Measurements from ENCODE around the gene ATF7IP. TPM values are rescaled to one million over a fixed set of nuclear protein-coding genes. Genes with fewer than 3 reads are reported as not detected.

ATF7IP gene
- total and polyA plus RNA-seq, 10 donors, result 10.2 to 170 (median 111) TPM

DNA sequence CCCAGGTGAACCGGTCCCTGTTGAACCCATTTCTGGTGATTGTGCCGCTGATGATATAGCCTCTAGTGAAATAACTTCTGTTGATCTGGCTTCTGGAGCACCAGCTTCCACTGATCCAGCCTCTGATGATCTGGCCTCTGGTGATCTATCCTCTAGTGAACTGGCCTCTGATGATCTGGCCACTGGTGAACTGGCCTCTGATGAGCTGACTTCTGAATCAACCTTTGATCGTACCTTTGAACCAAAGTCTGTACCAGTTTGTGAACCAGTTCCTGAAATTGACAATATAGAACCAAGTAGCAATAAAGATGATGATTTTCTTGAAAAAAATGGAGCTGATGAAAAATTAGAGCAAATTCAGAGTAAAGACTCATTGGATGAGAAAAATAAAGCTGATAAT lies 59.1 kb downstream of the ATF7IP start:
- Histone ChIP-seq H3K9me3 (peaks cover 0 to 36% (median 25%) of the 10 kb centered on the region in 8 donors), H3K36me3 (peaks cover 0 to 86% (median 35%) of the 10 kb centered on the region in 6 donors), H3K27ac (no peak overlapping the region), H3K4me3 (peak overlapping the region in 1 of 8 donors; percentile 6), H3K27me3 (replicated peaks in 1 of 7) (no peaks in the 10 kb centered on the region), H3K4me1 (peaks cover 0 to 84% (median 34%) of the 10 kb centered on the region in 6 donors)
- no peak for TF ChIP-seq POLR2A (IDR thresholded peaks at IDR 0.05)
- 93 to 100% (median 99%) methylated on average over 3 of the region's 3 CpGs for WGBS, 5 donors
- no peak for DNase-seq
- intact Hi-C loops (cut with DNase I; ENCODE audit: low total_unique reads), result no loop called here

DNA sequence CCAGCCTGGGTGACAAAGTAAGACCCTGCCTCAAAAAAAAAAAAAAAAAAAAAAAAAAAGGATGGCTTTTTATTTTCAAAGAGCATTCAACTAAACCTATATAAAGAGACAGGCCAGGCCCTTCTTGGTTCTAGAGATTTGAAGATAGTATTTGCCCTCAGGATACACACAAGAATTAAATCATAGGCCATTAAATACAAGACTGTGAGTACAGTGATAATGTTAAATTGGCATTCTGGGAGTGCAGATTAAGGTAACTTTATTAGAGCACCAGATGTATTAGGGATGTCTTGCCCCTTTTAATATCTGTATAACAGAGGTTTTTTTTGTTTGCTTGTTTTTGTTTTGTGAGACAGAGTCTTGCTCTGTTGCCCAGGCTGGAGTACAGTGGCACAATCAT lies 61.3 kb downstream of the ATF7IP start:
- Histone ChIP-seq H3K4me3 (no peak overlapping the region), H3K27ac (no peak overlapping the region), H3K4me1 (peaks cover 0 to 88% (median 33%) of the 10 kb centered on the region in 6 donors), H3K36me3 (peaks cover 0 to 87% (median 30%) of the 10 kb centered on the region in 6 donors), H3K27me3 (replicated peaks in 1 of 7) (no peaks in the 10 kb centered on the region), H3K9me3 (peaks cover 0 to 23% (median 9%) of the 10 kb centered on the region in 8 donors)
- no peak for TF ChIP-seq POLR2AphosphoS5 (IDR thresholded peaks at IDR 0.05)
- TF ChIP-seq, protein P1, sequence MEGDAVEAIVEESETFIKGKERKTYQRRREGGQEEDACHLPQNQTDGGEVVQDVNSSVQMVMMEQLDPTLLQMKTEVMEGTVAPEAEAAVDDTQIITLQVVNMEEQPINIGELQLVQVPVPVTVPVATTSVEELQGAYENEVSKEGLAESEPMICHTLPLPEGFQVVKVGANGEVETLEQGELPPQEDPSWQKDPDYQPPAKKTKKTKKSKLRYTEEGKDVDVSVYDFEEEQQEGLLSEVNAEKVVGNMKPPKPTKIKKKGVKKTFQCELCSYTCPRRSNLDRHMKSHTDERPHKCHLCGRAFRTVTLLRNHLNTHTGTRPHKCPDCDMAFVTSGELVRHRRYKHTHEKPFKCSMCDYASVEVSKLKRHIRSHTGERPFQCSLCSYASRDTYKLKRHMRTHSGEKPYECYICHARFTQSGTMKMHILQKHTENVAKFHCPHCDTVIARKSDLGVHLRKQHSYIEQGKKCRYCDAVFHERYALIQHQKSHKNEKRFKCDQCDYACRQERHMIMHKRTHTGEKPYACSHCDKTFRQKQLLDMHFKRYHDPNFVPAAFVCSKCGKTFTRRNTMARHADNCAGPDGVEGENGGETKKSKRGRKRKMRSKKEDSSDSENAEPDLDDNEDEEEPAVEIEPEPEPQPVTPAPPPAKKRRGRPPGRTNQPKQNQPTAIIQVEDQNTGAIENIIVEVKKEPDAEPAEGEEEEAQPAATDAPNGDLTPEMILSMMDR (IDR thresholded peaks at IDR 0.05 in 8 of 11, conservative IDR thresholded peaks at IDR 0.05 in 3 of 11), result no peak
- no peak for TF ChIP-seq POLR2A (IDR thresholded peaks at IDR 0.05)
- DNase-seq, result no peak
- intact Hi-C loops (cut with DNase I; ENCODE audit: low total_unique reads), result no loop called here

DNA sequence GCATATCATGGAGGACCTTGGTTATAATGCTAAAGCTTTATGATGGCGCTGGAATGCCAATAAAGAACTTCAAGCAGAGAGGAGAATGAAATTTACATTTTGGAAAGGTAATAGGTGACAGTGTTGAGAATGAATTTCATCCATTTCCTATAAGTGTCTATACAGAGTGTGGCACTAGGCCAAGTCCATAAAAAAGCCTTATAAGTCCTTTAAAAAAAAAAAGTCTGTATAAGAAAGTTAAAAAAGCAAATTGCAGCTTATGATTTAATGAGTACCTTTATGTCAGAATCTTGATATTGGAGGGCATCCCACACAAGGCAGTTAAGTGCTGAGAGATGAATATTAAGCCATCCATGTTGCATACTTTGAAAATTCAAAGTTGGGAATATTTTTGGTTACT lies 62.4 kb downstream of the ATF7IP start:
- H3K27me3 ChIP-seq (replicated peaks in 1 of 7), result no peaks in the 10 kb centered on the region
- intact Hi-C loops (cut with DNase I; ENCODE audit: low total_unique reads), result no loop called here
- no peak for DNase-seq
- H3K27ac ChIP-seq, result no peak overlapping the region
- peaks cover 0 to 14% (median under 1%) of the 10 kb centered on the region in 8 donors for H3K9me3 ChIP-seq
- TF ChIP-seq, protein P1 (IDR thresholded peaks at IDR 0.05 in 8 of 11, conservative IDR thresholded peaks at IDR 0.05 in 3 of 11), result no peak
- no peak for TF ChIP-seq POLR2AphosphoS5 (IDR thresholded peaks at IDR 0.05)
- TF ChIP-seq POLR2A (IDR thresholded peaks at IDR 0.05), result no peak
- H3K4me3 ChIP-seq, result no peak overlapping the region
- 95 to 100% (median 97%) methylated on average over 1 of the region's 1 CpG for WGBS, 5 donors
- peaks cover 0 to 93% (median 38%) of the 10 kb centered on the region in 6 donors for H3K4me1 ChIP-seq
- peaks cover 0 to 88% (median 30%) of the 10 kb centered on the region in 6 donors for H3K36me3 ChIP-seq

DNA sequence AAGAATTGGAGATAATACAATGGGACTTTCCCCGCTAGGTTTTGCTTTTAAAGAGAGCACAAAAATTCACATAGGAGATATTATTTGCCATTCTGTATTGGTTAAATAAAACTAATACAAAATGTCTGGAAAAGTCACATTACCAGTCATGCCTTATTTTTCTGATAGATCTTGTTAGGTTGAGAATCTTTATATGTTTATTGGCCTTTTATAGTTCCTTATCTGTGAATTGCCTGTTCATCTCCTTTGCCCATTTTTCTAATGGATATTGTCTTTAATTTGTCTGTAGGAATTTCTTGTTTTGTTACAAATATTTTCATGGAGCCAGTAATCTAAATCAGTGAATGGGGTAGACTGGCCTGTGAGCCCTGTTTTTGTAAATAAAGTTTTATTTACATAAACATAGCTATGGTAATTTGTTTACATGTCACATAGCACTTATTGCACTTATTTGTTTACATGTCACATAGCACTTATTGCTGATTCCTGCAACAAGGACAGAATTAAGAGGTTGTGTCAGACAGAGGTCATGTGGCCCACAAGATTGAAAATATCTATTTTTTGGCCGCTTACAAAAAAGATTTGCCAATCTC lies 65.0 kb downstream of the ATF7IP start:
- peaks cover 0 to 93% (median 27%) of the 10 kb centered on the region in 6 donors for H3K36me3 ChIP-seq
- peaks cover 0 to 13% (median 0%) of the 10 kb centered on the region in 8 donors for H3K9me3 ChIP-seq
- no peaks in the 10 kb centered on the region for H3K27me3 ChIP-seq (replicated peaks in 1 of 7)
- no peak overlapping the region for H3K4me3 ChIP-seq
- no peak for TF ChIP-seq POLR2AphosphoS5 (IDR thresholded peaks at IDR 0.05)
- TF ChIP-seq, protein P1 (IDR thresholded peaks at IDR 0.05 in 8 of 11, conservative IDR thresholded peaks at IDR 0.05 in 3 of 11), result no peak
- TF ChIP-seq POLR2A (IDR thresholded peaks at IDR 0.05), result no peak
- peaks cover 0 to 95% (median 53%) of the 10 kb centered on the region in 6 donors for H3K4me1 ChIP-seq
- intact Hi-C loops (cut with DNase I; ENCODE audit: low total_unique reads), result no loop called here
- DNase-seq, result no peak
- H3K27ac ChIP-seq, result no peak overlapping the region
- 95 to 100% (median 98%) methylated on average over 2 of the region's 2 CpGs for WGBS, 5 donors
